ENCODE results near the gene NOP53.

Gene NOP53

DNA sequence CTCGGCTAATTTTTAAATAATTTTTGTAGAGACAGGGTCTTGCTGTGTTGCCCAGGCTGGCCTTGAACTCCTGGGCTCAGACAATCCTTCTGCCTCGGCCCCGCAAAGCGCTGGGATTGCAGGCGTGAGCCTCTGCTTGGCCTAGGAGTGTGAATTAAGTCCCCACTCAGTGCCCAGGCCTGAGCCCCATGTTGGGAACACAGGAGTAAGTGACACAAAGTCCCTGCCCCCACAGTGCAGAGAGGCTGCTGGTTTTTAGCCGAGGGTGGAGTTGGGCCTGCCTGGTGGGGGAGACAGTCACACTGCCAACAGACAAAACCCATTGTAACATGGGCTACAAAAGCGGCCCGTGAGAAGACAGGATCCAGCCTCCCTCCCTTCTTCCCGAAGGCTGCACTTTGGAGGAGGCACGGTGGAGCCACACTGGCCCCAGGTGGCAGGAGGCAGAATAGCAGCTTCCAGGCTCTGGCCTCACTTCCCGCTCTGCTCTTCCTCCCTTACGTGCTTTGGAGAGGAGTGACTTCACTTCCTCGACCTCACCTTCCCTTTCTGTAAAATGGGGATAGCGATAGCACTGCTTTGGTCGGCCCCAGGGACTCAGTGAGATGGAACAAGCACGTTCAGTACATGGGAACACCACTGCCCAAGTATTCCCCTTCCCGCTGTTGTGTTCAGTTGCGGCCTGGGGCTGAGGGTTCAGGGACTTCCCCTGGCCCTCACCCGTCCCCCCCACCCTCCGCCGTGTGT, 47.3 kb upstream of the NOP53 start (continued):
- TF ChIP-seq, protein P1, sequence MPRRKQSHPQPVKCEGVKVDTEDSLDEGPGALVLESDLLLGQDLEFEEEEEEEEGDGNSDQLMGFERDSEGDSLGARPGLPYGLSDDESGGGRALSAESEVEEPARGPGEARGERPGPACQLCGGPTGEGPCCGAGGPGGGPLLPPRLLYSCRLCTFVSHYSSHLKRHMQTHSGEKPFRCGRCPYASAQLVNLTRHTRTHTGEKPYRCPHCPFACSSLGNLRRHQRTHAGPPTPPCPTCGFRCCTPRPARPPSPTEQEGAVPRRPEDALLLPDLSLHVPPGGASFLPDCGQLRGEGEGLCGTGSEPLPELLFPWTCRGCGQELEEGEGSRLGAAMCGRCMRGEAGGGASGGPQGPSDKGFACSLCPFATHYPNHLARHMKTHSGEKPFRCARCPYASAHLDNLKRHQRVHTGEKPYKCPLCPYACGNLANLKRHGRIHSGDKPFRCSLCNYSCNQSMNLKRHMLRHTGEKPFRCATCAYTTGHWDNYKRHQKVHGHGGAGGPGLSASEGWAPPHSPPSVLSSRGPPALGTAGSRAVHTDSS (tag by site-specific recombination; IDR thresholded peaks at IDR 0.05) = peak; percentile 73
- TF ChIP-seq, protein P2, sequence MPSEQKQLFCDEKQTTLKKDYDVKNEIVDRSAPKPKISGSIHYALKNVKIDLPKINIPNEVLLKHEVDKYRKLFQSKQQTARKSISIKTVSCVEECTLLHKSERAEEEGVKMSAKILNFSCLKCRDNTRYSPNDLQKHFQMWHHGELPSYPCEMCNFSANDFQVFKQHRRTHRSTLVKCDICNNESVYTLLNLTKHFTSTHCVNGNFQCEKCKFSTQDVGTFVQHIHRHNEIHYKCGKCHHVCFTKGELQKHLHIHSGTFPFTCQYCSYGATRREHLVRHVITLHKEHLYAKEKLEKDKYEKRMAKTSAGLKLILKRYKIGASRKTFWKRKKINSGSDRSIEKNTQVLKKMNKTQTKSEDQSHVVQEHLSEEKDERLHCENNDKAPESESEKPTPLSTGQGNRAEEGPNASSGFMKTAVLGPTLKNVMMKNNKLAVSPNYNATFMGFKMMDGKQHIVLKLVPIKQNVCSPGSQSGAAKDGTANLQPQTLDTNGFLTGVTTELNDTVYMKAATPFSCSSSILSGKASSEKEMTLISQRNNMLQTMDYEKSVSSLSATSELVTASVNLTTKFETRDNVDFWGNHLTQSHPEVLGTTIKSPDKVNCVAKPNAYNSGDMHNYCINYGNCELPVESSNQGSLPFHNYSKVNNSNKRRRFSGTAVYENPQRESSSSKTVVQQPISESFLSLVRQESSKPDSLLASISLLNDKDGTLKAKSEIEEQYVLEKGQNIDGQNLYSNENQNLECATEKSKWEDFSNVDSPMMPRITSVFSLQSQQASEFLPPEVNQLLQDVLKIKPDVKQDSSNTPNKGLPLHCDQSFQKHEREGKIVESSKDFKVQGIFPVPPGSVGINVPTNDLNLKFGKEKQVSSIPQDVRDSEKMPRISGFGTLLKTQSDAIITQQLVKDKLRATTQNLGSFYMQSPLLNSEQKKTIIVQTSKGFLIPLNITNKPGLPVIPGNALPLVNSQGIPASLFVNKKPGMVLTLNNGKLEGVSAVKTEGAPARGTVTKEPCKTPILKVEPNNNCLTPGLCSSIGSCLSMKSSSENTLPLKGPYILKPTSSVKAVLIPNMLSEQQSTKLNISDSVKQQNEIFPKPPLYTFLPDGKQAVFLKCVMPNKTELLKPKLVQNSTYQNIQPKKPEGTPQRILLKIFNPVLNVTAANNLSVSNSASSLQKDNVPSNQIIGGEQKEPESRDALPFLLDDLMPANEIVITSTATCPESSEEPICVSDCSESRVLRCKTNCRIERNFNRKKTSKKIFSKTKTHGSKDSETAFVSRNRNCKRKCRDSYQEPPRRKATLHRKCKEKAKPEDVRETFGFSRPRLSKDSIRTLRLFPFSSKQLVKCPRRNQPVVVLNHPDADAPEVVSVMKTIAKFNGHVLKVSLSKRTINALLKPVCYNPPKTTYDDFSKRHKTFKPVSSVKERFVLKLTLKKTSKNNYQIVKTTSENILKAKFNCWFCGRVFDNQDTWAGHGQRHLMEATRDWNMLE (tag by site-specific recombination; conservative IDR thresholded peaks at IDR 0.05; ENCODE audit: low read depth) = no peak
- TF ChIP-seq, protein P3, sequence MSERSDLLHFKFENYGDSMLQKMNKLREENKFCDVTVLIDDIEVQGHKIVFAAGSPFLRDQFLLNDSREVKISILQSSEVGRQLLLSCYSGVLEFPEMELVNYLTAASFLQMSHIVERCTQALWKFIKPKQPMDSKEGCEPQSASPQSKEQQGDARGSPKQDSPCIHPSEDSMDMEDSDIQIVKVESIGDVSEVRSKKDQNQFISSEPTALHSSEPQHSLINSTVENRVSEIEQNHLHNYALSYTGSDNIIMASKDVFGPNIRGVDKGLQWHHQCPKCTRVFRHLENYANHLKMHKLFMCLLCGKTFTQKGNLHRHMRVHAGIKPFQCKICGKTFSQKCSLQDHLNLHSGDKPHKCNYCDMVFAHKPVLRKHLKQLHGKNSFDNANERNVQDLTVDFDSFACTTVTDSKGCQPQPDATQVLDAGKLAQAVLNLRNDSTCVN (tag by site-specific recombination; optimal IDR thresholded peaks at IDR 0.05) = no peak
- TF ChIP-seq OSR2 (tag by site-specific recombination; IDR thresholded peaks at IDR 0.05) = no peak
- TF ChIP-seq ZNF501 (tag by site-specific recombination; IDR thresholded peaks at IDR 0.05) = no peak; the same call in 1 of the 2 replicates
- TF ChIP-seq, protein P4, sequence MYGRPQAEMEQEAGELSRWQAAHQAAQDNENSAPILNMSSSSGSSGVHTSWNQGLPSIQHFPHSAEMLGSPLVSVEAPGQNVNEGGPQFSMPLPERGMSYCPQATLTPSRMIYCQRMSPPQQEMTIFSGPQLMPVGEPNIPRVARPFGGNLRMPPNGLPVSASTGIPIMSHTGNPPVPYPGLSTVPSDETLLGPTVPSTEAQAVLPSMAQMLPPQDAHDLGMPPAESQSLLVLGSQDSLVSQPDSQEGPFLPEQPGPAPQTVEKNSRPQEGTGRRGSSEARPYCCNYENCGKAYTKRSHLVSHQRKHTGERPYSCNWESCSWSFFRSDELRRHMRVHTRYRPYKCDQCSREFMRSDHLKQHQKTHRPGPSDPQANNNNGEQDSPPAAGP (tag by site-specific recombination; IDR thresholded peaks at IDR 0.05) = no peak
- TF ChIP-seq ZNF830 (tag by site-specific recombination; IDR thresholded peaks at IDR 0.05; ENCODE audit: low read depth) = no peak
- TF ChIP-seq ZNF202 (tag by site-specific recombination; IDR thresholded peaks at IDR 0.05; ENCODE audit: borderline replicate concordance) = no peak
- TF ChIP-seq ZNF777 (tag by site-specific recombination; IDR thresholded peaks at IDR 0.05; ENCODE audit: borderline replicate concordance) = no peak
- TF ChIP-seq, protein P5, sequence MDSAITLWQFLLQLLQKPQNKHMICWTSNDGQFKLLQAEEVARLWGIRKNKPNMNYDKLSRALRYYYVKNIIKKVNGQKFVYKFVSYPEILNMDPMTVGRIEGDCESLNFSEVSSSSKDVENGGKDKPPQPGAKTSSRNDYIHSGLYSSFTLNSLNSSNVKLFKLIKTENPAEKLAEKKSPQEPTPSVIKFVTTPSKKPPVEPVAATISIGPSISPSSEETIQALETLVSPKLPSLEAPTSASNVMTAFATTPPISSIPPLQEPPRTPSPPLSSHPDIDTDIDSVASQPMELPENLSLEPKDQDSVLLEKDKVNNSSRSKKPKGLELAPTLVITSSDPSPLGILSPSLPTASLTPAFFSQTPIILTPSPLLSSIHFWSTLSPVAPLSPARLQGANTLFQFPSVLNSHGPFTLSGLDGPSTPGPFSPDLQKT (IDR thresholded peaks at IDR 0.05; ENCODE audit: borderline replicate concordance, low read depth, low read length) = no peak
- TF ChIP-seq ZSCAN23 (tag by site-specific recombination; IDR thresholded peaks at IDR 0.05) = no peak
- TF ChIP-seq REPIN1 (tag by site-specific recombination; IDR thresholded peaks at IDR 0.05; ENCODE audit: low read depth) = no peak
- peak; percentile 68; the same call in 1 of the 2 replicates for TF ChIP-seq ZNF24 (tag by site-specific recombination; IDR thresholded peaks at IDR 0.05)
- TF ChIP-seq, protein P6, sequence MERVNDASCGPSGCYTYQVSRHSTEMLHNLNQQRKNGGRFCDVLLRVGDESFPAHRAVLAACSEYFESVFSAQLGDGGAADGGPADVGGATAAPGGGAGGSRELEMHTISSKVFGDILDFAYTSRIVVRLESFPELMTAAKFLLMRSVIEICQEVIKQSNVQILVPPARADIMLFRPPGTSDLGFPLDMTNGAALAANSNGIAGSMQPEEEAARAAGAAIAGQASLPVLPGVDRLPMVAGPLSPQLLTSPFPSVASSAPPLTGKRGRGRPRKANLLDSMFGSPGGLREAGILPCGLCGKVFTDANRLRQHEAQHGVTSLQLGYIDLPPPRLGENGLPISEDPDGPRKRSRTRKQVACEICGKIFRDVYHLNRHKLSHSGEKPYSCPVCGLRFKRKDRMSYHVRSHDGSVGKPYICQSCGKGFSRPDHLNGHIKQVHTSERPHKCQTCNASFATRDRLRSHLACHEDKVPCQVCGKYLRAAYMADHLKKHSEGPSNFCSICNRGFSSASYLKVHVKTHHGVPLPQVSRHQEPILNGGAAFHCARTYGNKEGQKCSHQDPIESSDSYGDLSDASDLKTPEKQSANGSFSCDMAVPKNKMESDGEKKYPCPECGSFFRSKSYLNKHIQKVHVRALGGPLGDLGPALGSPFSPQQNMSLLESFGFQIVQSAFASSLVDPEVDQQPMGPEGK (tag by site-specific recombination; IDR thresholded peaks at IDR 0.05) = no peak; the same call in 1 of the 2 replicates
- TF ChIP-seq, protein P7, sequence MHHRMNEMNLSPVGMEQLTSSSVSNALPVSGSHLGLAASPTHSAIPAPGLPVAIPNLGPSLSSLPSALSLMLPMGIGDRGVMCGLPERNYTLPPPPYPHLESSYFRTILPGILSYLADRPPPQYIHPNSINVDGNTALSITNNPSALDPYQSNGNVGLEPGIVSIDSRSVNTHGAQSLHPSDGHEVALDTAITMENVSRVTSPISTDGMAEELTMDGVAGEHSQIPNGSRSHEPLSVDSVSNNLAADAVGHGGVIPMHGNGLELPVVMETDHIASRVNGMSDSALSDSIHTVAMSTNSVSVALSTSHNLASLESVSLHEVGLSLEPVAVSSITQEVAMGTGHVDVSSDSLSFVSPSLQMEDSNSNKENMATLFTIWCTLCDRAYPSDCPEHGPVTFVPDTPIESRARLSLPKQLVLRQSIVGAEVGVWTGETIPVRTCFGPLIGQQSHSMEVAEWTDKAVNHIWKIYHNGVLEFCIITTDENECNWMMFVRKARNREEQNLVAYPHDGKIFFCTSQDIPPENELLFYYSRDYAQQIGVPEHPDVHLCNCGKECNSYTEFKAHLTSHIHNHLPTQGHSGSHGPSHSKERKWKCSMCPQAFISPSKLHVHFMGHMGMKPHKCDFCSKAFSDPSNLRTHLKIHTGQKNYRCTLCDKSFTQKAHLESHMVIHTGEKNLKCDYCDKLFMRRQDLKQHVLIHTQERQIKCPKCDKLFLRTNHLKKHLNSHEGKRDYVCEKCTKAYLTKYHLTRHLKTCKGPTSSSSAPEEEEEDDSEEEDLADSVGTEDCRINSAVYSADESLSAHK (tag by site-specific recombination; IDR thresholded peaks at IDR 0.05) = no peak; the same call in 1 of the 2 replicates
- TF ChIP-seq ZFHX2 (tag by site-specific recombination; conservative IDR thresholded peaks at IDR 0.05) = peak; percentile 21; the same call in 1 of the 2 replicates
- no peak for TF ChIP-seq ZNF549 (tag by site-specific recombination; IDR thresholded peaks at IDR 0.05)
- TF ChIP-seq, protein P8, sequence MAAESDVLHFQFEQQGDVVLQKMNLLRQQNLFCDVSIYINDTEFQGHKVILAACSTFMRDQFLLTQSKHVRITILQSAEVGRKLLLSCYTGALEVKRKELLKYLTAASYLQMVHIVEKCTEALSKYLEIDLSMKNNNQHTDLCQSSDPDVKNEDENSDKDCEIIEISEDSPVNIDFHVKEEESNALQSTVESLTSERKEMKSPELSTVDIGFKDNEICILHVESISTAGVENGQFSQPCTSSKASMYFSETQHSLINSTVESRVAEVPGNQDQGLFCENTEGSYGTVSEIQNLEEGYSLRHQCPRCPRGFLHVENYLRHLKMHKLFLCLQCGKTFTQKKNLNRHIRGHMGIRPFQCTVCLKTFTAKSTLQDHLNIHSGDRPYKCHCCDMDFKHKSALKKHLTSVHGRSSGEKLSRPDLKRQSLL (tag by site-specific recombination; IDR thresholded peaks at IDR 0.05) = no peak
- TF ChIP-seq ZNF626 (tag by site-specific recombination; IDR thresholded peaks at IDR 0.05) = no peak
- peak; percentile 41; the same call in 1 of the 2 replicates for TF ChIP-seq ZNF843 (tag by site-specific recombination; IDR thresholded peaks at IDR 0.05)
